NCI-H2081 (cell line): ENCODE results near the gene SND1.

Experiments
- DNase-seq, 2 experiments: peaks; one replicate each; lab custom pipeline; 2025; lab: John Stamatoyannopoulos, UW

The SND1 gene

GRCh38 chr7:128071801-128072200, 419.8 kb downstream of the SND1 start:
- DNase-seq = no peak

GRCh38 chr7:128073671-128074310, 421.8 kb downstream of the SND1 start:
- no peak for DNase-seq

- DNase-seq = no peak
These were observed 422.3 kb downstream of the SND1 start for GRCh38 chr7:128074336-128074735.

DNA sequence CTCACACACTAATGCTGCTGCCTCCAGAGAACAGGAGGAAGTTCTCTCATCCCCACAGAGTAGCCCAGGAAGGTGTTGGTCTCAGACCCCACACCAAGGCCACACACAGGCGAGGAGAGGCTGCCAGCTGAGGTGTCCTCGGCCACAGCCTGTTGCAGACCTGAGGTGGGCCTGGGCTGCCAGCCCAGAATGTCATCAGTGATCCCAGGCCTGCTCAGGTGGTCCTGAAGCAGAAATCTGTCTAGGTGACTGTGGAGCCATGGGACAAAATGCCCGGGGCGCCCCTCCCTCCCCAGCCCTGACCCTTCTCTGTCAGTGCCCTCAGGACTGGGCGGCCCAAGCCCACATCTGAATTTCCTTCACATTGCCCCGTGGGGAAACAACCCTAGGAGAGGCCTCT, 422.7 kb downstream of the SND1 start:
- DNase-seq = no peak

- DNase-seq = peak in 1 of 2 experiments; percentile 26
These were observed 423.5 kb downstream of the SND1 start for GRCh38 chr7:128075242-128076095.

DNA sequence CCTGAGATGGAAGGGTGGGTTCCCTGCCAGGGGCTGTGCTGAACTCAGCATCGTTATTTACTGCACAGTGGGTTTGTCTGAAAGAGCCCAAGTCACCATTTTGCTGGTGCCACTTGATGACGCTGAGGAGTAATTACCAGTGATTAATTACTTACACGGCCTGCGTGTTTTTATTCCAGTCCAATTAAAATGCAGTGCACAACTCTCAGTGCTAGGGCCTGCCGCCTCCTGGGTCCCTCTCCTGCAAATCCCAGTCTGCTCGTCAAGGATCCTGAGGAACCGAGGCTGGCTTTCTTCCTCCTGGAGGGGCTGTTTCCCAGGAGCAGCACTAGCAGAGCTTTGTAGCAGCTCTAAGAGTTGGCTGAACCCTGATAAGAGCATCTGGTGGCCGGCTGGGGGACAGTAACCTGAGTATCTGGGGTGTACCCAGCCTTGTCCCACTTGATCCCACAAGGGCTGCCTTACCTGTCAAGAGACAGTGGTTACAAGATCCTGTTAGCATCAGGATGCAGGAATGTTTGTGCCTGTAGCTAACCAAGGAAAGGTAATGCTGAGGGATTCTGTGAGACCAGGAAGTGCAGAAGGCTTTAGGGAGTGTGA, 424.3 kb downstream of the SND1 start:
- peak in 1 of 2 experiments; percentile 29 for DNase-seq

DNA sequence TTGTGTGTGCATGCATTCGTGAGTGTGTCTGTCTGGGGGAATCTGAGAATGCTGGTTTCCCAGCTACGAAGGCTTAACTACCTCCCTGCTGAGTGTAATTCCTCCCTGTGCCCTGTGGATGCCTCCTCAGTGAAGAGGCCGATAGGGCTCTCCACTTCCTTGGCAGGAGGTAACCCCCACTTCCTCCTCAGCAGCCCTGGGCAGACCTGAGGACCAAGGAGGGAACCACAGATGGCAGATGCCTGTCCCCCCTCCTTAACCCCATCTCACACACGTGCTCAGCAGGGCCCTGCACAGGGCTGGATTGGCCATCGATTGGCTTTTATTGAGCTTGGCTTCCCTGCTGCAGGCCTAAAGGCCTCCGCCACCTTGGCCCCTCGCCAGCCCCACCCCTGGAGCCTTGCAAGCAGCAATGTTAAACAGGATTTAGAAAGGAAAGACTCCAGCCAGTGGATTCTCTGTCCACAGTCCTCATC, 424.8 kb downstream of the SND1 start:
- DNase-seq = peak; percentile 30 to 56

DNA sequence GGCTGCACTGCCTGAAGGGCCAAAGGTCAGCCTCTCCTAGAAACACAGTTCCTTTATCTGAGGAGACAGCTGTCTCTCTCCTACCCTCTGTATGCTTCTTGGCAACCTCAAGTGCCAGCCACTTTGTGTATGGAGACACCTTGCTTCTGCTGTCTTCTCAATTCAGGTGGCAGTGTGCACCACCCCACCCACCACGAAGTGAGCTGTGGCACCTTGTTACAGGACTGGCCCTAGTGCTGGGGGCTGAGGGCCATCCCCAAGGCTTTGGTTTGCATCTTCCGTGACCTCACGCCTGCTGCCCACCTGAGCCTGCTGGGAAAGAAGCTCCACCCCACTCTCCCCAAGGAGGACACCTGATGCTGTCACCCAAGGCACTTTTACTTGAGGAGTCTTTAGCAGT, 426.3 kb downstream of the SND1 start:
- no peak for DNase-seq

- no peak for DNase-seq
These were observed 428.2 kb downstream of the SND1 start for GRCh38 chr7:128080169-128080568.

DNA sequence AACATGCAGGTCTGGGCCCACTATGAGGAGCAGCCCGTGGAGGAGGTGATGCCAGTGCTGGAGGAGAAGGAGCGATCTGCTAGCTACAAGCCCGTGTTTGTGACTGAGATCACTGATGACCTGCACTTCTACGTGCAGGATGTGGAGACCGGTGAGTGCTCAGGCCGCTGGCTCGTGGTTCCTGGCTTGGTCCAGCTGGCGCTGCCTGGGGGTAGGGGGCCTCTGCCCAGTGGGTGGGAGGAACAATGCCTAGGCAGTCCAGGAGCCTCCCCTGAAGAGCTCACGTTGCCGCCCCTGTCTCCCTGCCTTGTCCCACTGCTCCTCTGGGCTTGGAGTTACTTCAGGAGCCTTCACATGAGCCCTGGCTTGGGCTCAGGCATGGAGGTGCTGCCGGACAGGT, 429.4 kb downstream of the SND1 start:
- no peak for DNase-seq

DNA sequence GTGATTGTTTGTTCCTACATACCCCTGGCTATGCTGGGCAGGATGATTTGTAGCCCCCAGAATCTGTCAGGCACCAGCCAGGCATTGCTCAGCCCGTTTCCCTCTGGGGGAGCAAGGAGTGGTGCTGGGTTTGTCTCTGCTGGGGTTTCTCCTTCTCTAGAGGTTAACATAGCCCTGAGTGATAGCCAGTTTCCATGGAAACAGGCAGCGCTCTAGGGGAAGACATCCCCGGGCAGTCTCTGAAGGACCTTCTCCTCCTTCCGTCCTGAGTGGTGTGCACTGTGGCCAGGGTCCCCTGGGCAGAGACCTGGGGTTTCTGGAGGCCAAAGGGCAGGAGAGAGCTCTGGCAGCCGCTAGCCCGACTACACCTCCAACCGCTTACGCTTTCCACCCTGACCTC, 429.8 kb downstream of the SND1 start:
- DNase-seq = no peak

- no peak for DNase-seq
These were observed 430.4 kb downstream of the SND1 start for GRCh38 chr7:128082431-128082830.

- DNase-seq = peak; percentile 51 to 86
These were observed 433.1 kb downstream of the SND1 start for GRCh38 chr7:128084896-128085608.

GRCh38 chr7:128090492-128090891, 438.5 kb downstream of the SND1 start:
- DNase-seq = no peak

- no peak for DNase-seq
These were observed 439.1 kb downstream of the SND1 start for GRCh38 chr7:128091106-128091505.

DNA sequence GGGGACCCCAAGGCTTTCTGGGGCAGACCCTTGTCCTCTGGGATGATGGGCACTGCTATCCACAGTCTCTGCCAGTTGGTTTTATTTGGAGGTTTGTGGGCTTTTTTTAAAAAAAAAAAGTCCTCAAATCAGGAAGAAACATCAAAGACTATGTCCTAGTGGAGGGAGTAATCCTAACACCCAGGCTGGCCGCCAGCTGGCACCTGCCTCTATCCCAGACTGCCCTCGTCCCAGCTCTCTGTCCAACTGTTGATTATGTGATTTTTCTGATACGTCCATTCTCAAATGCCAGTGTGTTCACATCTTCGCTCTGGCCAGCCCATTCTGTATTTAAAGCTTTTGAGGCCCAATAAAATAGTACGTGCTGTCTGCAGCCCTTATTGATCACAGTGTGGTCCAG, 440.2 kb downstream of the SND1 start:
- DNase-seq = no peak

DNA sequence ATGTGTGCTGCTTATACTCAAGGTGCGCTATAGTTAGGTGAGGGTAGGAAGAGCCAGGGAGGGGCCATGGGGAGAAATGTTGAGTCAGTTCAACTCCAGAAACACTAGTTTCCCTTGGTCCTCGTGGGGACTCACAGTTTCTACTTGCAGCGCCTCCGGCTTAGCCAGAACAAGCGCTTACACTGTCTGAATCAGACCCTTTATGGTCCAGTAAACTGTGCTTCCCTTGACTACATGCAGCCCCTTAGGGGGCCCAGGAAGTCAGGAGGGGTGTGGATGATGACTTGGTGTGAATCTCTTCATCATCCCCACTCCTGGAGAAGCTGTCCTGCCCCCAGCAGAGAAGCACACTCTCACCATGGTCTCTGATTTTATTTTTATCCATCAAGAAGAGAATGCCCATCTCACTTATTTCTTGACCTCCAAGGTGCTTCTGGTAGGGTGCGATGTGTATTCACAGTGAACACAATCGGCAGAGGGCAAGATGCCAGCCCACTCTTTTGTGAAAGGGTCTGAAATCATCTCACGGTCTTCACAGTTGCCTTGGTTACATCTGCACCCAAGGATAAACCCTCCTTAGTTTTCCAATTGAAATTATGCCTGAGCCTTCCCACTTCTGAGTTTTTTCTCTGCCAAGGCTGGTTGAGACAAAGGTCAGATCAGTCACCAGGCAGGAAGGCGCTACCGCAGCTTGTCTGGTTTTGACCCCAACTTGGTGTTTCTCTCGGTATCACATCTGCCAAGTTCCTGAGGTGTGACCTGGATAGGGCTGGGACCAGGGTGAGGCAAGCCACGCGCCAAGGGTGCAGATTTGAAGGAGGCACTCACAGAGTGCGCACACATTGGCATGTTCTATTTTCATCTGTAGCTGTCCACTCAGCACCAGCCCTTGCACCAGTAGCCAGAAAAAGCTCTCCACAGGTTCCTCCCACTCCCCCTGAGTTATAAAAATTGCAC, 441.9 kb downstream of the SND1 start:
- DNase-seq = no peak

- no peak for DNase-seq
These were observed 442.7 kb downstream of the SND1 start for GRCh38 chr7:128094686-128095085.

- DNase-seq = no peak
These were observed 445.3 kb downstream of the SND1 start for GRCh38 chr7:128097211-128097731.

GRCh38 chr7:128098629-128099028, 446.6 kb downstream of the SND1 start:
- no peak for DNase-seq

DNA sequence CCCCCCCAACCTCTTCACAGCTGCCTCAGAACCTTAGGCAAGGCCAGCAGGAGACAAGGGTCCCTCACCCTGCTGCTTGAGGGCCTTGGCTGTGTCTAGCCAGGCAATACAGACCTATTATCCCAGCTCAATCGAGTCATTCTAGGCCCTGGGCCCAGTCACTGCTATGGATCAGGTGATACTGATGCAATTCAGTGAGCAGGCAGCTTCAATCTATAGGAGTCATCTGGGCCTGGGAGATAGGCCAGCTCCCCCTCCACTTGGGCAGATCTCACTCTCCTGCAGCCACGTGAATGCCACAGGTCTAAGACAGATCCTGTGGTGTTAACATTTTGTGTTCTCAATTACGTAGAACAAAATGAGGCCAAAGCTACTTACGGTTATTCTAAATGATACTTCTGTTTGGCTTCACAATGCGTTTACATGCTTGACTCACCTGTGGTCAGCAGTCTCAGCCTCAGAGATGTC, 447.2 kb downstream of the SND1 start:
- DNase-seq = no peak
